RPMI7951 (cell line): ENCODE results near the gene ATP1A3. TPM values are rescaled to one million over a fixed set of nuclear protein-coding genes. Genes with fewer than 3 reads are reported as not detected.
"Not testable (repeated sequence)": the region's sequence is repeated elsewhere in the genome, so short reads cannot be mapped to it uniquely, and the experiment has no call there.

Experiments used
- DNase-seq: peaks from one replicate; pipeline ENCODE4 v3.0.0-alpha.2; 2012; ENCODE audit warnings: low read depth
- total RNA-seq: library from RNA; depleted of rRNA; stranded (reverse); fragments of >200 nt; shearing (Covaris generic); gene quantifications from 2 replicates; pipeline ENCODE4 v1.2.3, GENCODE V29; 2014; rRNA removed

The ATP1A3 gene
- total RNA-seq: under 0.01 and 0.10 TPM in 2 replicates

GRCh38 chr19:41993612-41994483 lies at the start of gene ATP1A3:
TSS of gene ATP1A3 (minus strand) at chr19:41994230. CDS start at chr19:41994076, 154 bp downstream.
- peak; percentile 56 for DNase-seq

- DNase-seq: no peak
Measured at GRCh38 chr19:42042455-42043170, 48.6 kb upstream of the ATP1A3 start.

GRCh38 chr19:42040491-42040890 lies 46.5 kb upstream of the ATP1A3 start:
- not testable (repeated sequence) for DNase-seq

GRCh38 chr19:42040031-42040430 lies 46.0 kb upstream of the ATP1A3 start:
- DNase-seq: no peak

GRCh38 chr19:42038666-42039065 lies 44.6 kb upstream of the ATP1A3 start:
- no peak for DNase-seq

GRCh38 chr19:42037649-42038048 lies 43.6 kb upstream of the ATP1A3 start:
- DNase-seq: no peak

- peak; percentile 73 for DNase-seq
Measured at GRCh38 chr19:42034640-42035391, 40.8 kb upstream of the ATP1A3 start.

GRCh38 chr19:42033413-42033812 lies 39.4 kb upstream of the ATP1A3 start:
- DNase-seq: no peak

- DNase-seq: peak; percentile 26
Measured at GRCh38 chr19:42032431-42032830, 38.4 kb upstream of the ATP1A3 start.

GRCh38 chr19:42030645-42031440 lies 36.8 kb upstream of the ATP1A3 start:
- no peak for DNase-seq

GRCh38 chr19:42028304-42029216 lies 34.5 kb upstream of the ATP1A3 start:
- no peak for DNase-seq

GRCh38 chr19:42024622-42025111 lies 30.6 kb upstream of the ATP1A3 start:
- DNase-seq: peak; percentile 77

- no peak for DNase-seq
Measured at GRCh38 chr19:42023943-42024260, 29.9 kb upstream of the ATP1A3 start.

GRCh38 chr19:42023121-42023942 lies 29.3 kb upstream of the ATP1A3 start:
- peak; percentile 15 for DNase-seq

- DNase-seq: no peak
Measured at GRCh38 chr19:42022616-42023015, 28.6 kb upstream of the ATP1A3 start.

GRCh38 chr19:42021185-42021584 lies 27.2 kb upstream of the ATP1A3 start:
- peak; percentile 24 for DNase-seq

- peak; percentile 25 for DNase-seq
Measured at GRCh38 chr19:42018503-42019193, 24.6 kb upstream of the ATP1A3 start.

- DNase-seq: no peak
Measured at GRCh38 chr19:42017040-42017439, 23.0 kb upstream of the ATP1A3 start.

GRCh38 chr19:42012747-42013146 lies 18.7 kb upstream of the ATP1A3 start:
- DNase-seq: not testable (repeated sequence)
